ENCODE results near the gene ABCC3.
A peak's percentile ranks its signal among the peaks of the same experiment; 100 is the strongest.

The ABCC3 gene

GRCh38 chr17:50697663-50698272 is 63.1 kb downstream of the ABCC3 start:
- Histone ChIP-seq H2BK120ac (ENCODE audit: low read depth, low read length) (no peak overlapping the region), H2BK5ac (ENCODE audit: low read length) (no peak overlapping the region), H2AFZ (ENCODE audit: low read length) (no peak overlapping the region), H2AK5ac (ENCODE audit: low read depth, low read length) (no peak overlapping the region), H3K4me3 (ENCODE audit: low read length in 2 of 2) (no peak overlapping the region), H3K4me2 (ENCODE audit: insufficient read depth, low read length, poor library complexity, severe bottlenecking) (no peak overlapping the region), H3K27ac (replicated peaks; ENCODE audit: low read length) (no peak overlapping the region), H3K9ac (ENCODE audit: low read depth, low read length, poor library complexity) (no peak overlapping the region), H3K14ac (ENCODE audit: low read length) (no peak overlapping the region), H2BK12ac (ENCODE audit: low read length) (no peak overlapping the region), H4K8ac (ENCODE audit: low read depth, low read length) (no peak overlapping the region), H3K23ac (ENCODE audit: low read depth, low read length, poor library complexity) (no peak overlapping the region), H3K9me3 (replicated peaks in 1 of 2; ENCODE audit: control insufficient read depth in 2 of 2, insufficient read depth in 1 of 2, low read depth in 1 of 2, low read length in 2 of 2) (no peaks in the 10 kb centered on the region), H3K27me3 (ENCODE audit: control insufficient read depth in 3 of 3, insufficient read depth in 3 of 3, low read depth in 1 of 3, low read length in 3 of 3) (no peaks in the 10 kb centered on the region), H3K4ac (ENCODE audit: low read length) (no peak overlapping the region), H3K18ac (ENCODE audit: low read length) (no peak overlapping the region), H3K79me1 (ENCODE audit: low read depth, low read length) (no peaks in the 10 kb centered on the region), H3K4me1 (ENCODE audit: control insufficient read depth in 2 of 2, insufficient read depth in 1 of 2, low read depth in 1 of 2, low read length in 2 of 2) (no peaks in the 10 kb centered on the region), H3K36me3 (replicated peaks in 1 of 2; ENCODE audit: control insufficient read depth in 2 of 2, insufficient read depth in 2 of 2, low read length in 2 of 2) (peaks cover 24 to 95% of the 10 kb centered on the region in 2 donors), H2BK15ac (ENCODE audit: low read length) (no peak overlapping the region), H4K91ac (ENCODE audit: low read depth, low read length, poor library complexity) (no peak overlapping the region)
- WGBS, 2 donors (ENCODE audit: extremely low coverage in 2 of 2, insufficient read length in 2 of 2, insufficient replicate concordance in 1 of 2): no CpG with 5 or more reads among the region's 3 CpGs
- DNase-seq (ENCODE audit: low spot score): no peak

GRCh38 chr17:50699410-50699809 is 64.7 kb downstream of the ABCC3 start:
- Histone ChIP-seq H2BK15ac (ENCODE audit: low read length) (no peak overlapping the region), H2AK5ac (ENCODE audit: low read depth, low read length) (no peak overlapping the region), H2BK12ac (ENCODE audit: low read length) (no peak overlapping the region), H3K27ac (replicated peaks; ENCODE audit: low read length) (no peak overlapping the region), H3K4me3 (ENCODE audit: low read length in 2 of 2) (no peak overlapping the region), H3K4ac (ENCODE audit: low read length) (no peak overlapping the region), H2BK5ac (ENCODE audit: low read length) (no peak overlapping the region), H3K79me1 (ENCODE audit: low read depth, low read length) (no peaks in the 10 kb centered on the region), H3K18ac (ENCODE audit: low read length) (no peak overlapping the region), H3K36me3 (replicated peaks in 1 of 2; ENCODE audit: control insufficient read depth in 2 of 2, insufficient read depth in 2 of 2, low read length in 2 of 2) (peaks cover 29 to 97% of the 10 kb centered on the region in 2 donors), H4K8ac (ENCODE audit: low read depth, low read length) (no peak overlapping the region), H2AFZ (ENCODE audit: low read length) (no peak overlapping the region), H3K27me3 (ENCODE audit: control insufficient read depth in 3 of 3, insufficient read depth in 3 of 3, low read depth in 1 of 3, low read length in 3 of 3) (no peaks in the 10 kb centered on the region), H3K14ac (ENCODE audit: low read length) (no peak overlapping the region), H2BK120ac (ENCODE audit: low read depth, low read length) (no peak overlapping the region), H3K23ac (ENCODE audit: low read depth, low read length, poor library complexity) (no peak overlapping the region), H3K9ac (ENCODE audit: low read depth, low read length, poor library complexity) (no peak overlapping the region), H3K4me2 (ENCODE audit: insufficient read depth, low read length, poor library complexity, severe bottlenecking) (no peak overlapping the region), H4K91ac (ENCODE audit: low read depth, low read length, poor library complexity) (no peak overlapping the region), H3K9me3 (replicated peaks in 1 of 2; ENCODE audit: control insufficient read depth in 2 of 2, insufficient read depth in 1 of 2, low read depth in 1 of 2, low read length in 2 of 2) (no peaks in the 10 kb centered on the region), H3K4me1 (ENCODE audit: control insufficient read depth in 2 of 2, insufficient read depth in 1 of 2, low read depth in 1 of 2, low read length in 2 of 2) (no peaks in the 10 kb centered on the region)
- DNase-seq (ENCODE audit: low spot score): no peak
- no CpG with 5 or more reads among the region's 7 CpGs for WGBS, 2 donors (ENCODE audit: extremely low coverage in 2 of 2, insufficient read length in 2 of 2, insufficient replicate concordance in 1 of 2)

- no peak overlapping the region for H3K14ac ChIP-seq (ENCODE audit: low read length)
- no peak overlapping the region for H4K91ac ChIP-seq (ENCODE audit: low read depth, low read length, poor library complexity)
- H2BK120ac ChIP-seq (ENCODE audit: low read depth, low read length): no peak overlapping the region
- H3K18ac ChIP-seq (ENCODE audit: low read length): no peak overlapping the region
- no peak overlapping the region for H3K9ac ChIP-seq (ENCODE audit: low read depth, low read length, poor library complexity)
- no peak overlapping the region for H2BK12ac ChIP-seq (ENCODE audit: low read length)
- no peak overlapping the region for H2BK5ac ChIP-seq (ENCODE audit: low read length)
- no peak overlapping the region for H3K27ac ChIP-seq (replicated peaks; ENCODE audit: low read length)
- no peak overlapping the region for H4K8ac ChIP-seq (ENCODE audit: low read depth, low read length)
- no peak overlapping the region for H3K4me3 ChIP-seq (ENCODE audit: low read length in 2 of 2)
- no peak overlapping the region for H3K4me2 ChIP-seq (ENCODE audit: insufficient read depth, low read length, poor library complexity, severe bottlenecking)
- H3K23ac ChIP-seq (ENCODE audit: low read depth, low read length, poor library complexity): no peak overlapping the region
- no peaks in the 10 kb centered on the region for H3K9me3 ChIP-seq (replicated peaks in 1 of 2; ENCODE audit: control insufficient read depth in 2 of 2, insufficient read depth in 1 of 2, low read depth in 1 of 2, low read length in 2 of 2)
- H2BK15ac ChIP-seq (ENCODE audit: low read length): no peak overlapping the region
- H3K4ac ChIP-seq (ENCODE audit: low read length): no peak overlapping the region
- no CpG with 5 or more reads among the region's 3 CpGs for WGBS, 2 donors (ENCODE audit: extremely low coverage in 2 of 2, insufficient read length in 2 of 2, insufficient replicate concordance in 1 of 2)
- H3K79me1 ChIP-seq (ENCODE audit: low read depth, low read length): no peaks in the 10 kb centered on the region
- peaks cover 0 to 1% of the 10 kb centered on the region in 2 donors for H3K4me1 ChIP-seq (ENCODE audit: control insufficient read depth in 2 of 2, insufficient read depth in 1 of 2, low read depth in 1 of 2, low read length in 2 of 2)
- peaks cover 14 to 74% of the 10 kb centered on the region in 2 donors for H3K36me3 ChIP-seq (replicated peaks in 1 of 2; ENCODE audit: control insufficient read depth in 2 of 2, insufficient read depth in 2 of 2, low read length in 2 of 2)
- no peaks in the 10 kb centered on the region for H3K27me3 ChIP-seq (ENCODE audit: control insufficient read depth in 3 of 3, insufficient read depth in 3 of 3, low read depth in 1 of 3, low read length in 3 of 3)
- H2AFZ ChIP-seq (ENCODE audit: low read length): no peak overlapping the region
- H2AK5ac ChIP-seq (ENCODE audit: low read depth, low read length): no peak overlapping the region
- no peak for DNase-seq (ENCODE audit: low spot score)
Measured at GRCh38 chr17:50703162-50703561, 68.5 kb downstream of the ABCC3 start.

- Histone ChIP-seq H3K27me3 (ENCODE audit: control insufficient read depth in 3 of 3, insufficient read depth in 3 of 3, low read depth in 1 of 3, low read length in 3 of 3) (no peaks in the 10 kb centered on the region), H2BK12ac (ENCODE audit: low read length) (no peak within 1 kb of the TSS), H2BK120ac (ENCODE audit: low read depth, low read length) (peak within 1 kb of the TSS; percentile 73), H2BK5ac (ENCODE audit: low read length) (peak within 1 kb of the TSS; percentile 92), H3K9ac (ENCODE audit: low read depth, low read length, poor library complexity) (peak within 1 kb of the TSS; percentile 93), H3K23ac (ENCODE audit: low read depth, low read length, poor library complexity) (peak within 1 kb of the TSS; percentile 40), H3K18ac (ENCODE audit: low read length) (peak within 1 kb of the TSS; percentile 98), H3K4me1 (ENCODE audit: control insufficient read depth in 2 of 2, insufficient read depth in 1 of 2, low read depth in 1 of 2, low read length in 2 of 2) (peaks cover 1 to 9% of the 10 kb centered on the region in 2 donors), H3K79me1 (ENCODE audit: low read depth, low read length) (no peaks in the 10 kb centered on the region), H4K91ac (ENCODE audit: low read depth, low read length, poor library complexity) (no peak within 1 kb of the TSS), H2BK15ac (ENCODE audit: low read length) (peak within 1 kb of the TSS; percentile 76), H4K8ac (ENCODE audit: low read depth, low read length) (peak within 1 kb of the TSS; percentile 70), H3K4me3 (ENCODE audit: low read length in 2 of 2) (peak within 1 kb of the TSS; percentile 86 to 94), H2AK5ac (ENCODE audit: low read depth, low read length) (no peak within 1 kb of the TSS), H3K4ac (ENCODE audit: low read length) (no peak within 1 kb of the TSS), H3K27ac (replicated peaks; ENCODE audit: low read length) (peak within 1 kb of the TSS; percentile 93), H3K4me2 (ENCODE audit: insufficient read depth, low read length, poor library complexity, severe bottlenecking) (peak within 1 kb of the TSS; percentile 81), H3K36me3 (replicated peaks in 1 of 2; ENCODE audit: control insufficient read depth in 2 of 2, insufficient read depth in 2 of 2, low read length in 2 of 2) (peaks cover 8 to 34% of the 10 kb centered on the region in 2 donors), H3K14ac (ENCODE audit: low read length) (peak within 1 kb of the TSS; percentile 78), H2AFZ (ENCODE audit: low read length) (peak within 1 kb of the TSS; percentile 94), H3K9me3 (replicated peaks in 1 of 2; ENCODE audit: control insufficient read depth in 2 of 2, insufficient read depth in 1 of 2, low read depth in 1 of 2, low read length in 2 of 2) (no peaks in the 10 kb centered on the region)
- WGBS, 2 donors (ENCODE audit: extremely low coverage in 2 of 2, insufficient read length in 2 of 2, insufficient replicate concordance in 1 of 2): no CpG with 5 or more reads among the region's 74 CpGs
- peak; percentile 72 for DNase-seq (ENCODE audit: low spot score)
Measured at GRCh38 chr17:50707289-50708049, 72.8 kb downstream of the ABCC3 start, which contains the start of gene ANKRD40. Gene ANKRD40, minus strand, starts transcription at chr17:50707914. Its CDS starts 260 bp downstream, at chr17:50707654.

All from neuronal stem cell (in vitro differentiated cells).